Lower leg skin (tissue), 3 donors: ENCODE measurements around the gene TSTD1.

Experiments used
- CTCF ChIP-seq, 3 donors: fragments of 450-650 bp; IDR thresholded peaks; one replicate each; pipeline ENCODE4 v1.5.1; 2016; ENCODE audit warnings: antibody characterized with exemption in 3 of 3, mild to moderate bottlenecking in 3 of 3, moderate library complexity in 2 of 3
- POLR2A ChIP-seq, 2 donors: fragments of 450-650 bp; IDR thresholded peaks; one replicate each; pipeline ENCODE4 v1.6.1; 2016 to 2017; ENCODE audit warnings: antibody characterized with exemption in 2 of 2, mild to moderate bottlenecking in 1 of 2, moderate library complexity in 1 of 2

GRCh38 chr1:160997323-160998038 is 41.3 kb downstream of the TSTD1 start:
- no peak for TF ChIP-seq POLR2A (IDR thresholded peaks at IDR 0.05)
- no peak for TF ChIP-seq CTCF (IDR thresholded peaks at IDR 0.05)
